Esophagus muscularis mucosa (tissue), 3 donors: ENCODE measurements around the gene CNN3.

Source experiments
- POLR2A ChIP-seq: fragments of 450-650 bp; IDR thresholded peaks from one replicate; pipeline ENCODE4 v1.6.1; 2017; ENCODE audit warnings: antibody characterized with exemption, moderate library complexity, mild to moderate bottlenecking, low read depth
- POLR2AphosphoS5 ChIP-seq, 2 donors: sonication (generic); formaldehyde crosslinking; IDR thresholded peaks; one replicate each; pipeline ENCODE4 v1.6.1; 2017; ENCODE audit warnings: antibody characterized with exemption in 2 of 2
- TF ChIP-seq, protein P1 (sequence below), 3 experiments: fragments of 200-600 bp in 2 of 3; fragments of 450-650 bp in 1 of 3; sonication (generic) in 2 of 3; IDR thresholded peaks; one replicate each; pipeline ENCODE4 v1.5.1; 2017 to 2019; ENCODE audit warnings: antibody characterized with exemption in 3 of 3, mild to moderate bottlenecking in 2 of 3, moderate library complexity in 1 of 3

GRCh38 chr1:94856004-94856403, 70.9 kb downstream of the CNN3 start:
- TF ChIP-seq, protein P1, sequence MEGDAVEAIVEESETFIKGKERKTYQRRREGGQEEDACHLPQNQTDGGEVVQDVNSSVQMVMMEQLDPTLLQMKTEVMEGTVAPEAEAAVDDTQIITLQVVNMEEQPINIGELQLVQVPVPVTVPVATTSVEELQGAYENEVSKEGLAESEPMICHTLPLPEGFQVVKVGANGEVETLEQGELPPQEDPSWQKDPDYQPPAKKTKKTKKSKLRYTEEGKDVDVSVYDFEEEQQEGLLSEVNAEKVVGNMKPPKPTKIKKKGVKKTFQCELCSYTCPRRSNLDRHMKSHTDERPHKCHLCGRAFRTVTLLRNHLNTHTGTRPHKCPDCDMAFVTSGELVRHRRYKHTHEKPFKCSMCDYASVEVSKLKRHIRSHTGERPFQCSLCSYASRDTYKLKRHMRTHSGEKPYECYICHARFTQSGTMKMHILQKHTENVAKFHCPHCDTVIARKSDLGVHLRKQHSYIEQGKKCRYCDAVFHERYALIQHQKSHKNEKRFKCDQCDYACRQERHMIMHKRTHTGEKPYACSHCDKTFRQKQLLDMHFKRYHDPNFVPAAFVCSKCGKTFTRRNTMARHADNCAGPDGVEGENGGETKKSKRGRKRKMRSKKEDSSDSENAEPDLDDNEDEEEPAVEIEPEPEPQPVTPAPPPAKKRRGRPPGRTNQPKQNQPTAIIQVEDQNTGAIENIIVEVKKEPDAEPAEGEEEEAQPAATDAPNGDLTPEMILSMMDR (IDR thresholded peaks at IDR 0.05) = no peak
- TF ChIP-seq POLR2AphosphoS5 (IDR thresholded peaks at IDR 0.05) (no peak), POLR2A (no peak)
